GM19025 (cell line): ENCODE data around the gene GPD2.

ENCODE experiments used
- ATAC-seq: cut with Tn5 transposase; IDR thresholded peaks from one replicate; pipeline ENCODE4 v1.9.1; 2021; ENCODE audit warnings: mild to moderate bottlenecking, low read depth, moderate library complexity; ENCODE audit not compliant: unreplicated experiment

Gene GPD2

GRCh38 chr2:156435718-156436496 lies at the start of gene GPD2:
GPD2 (plus strand) TSS chr2:156436379; CDS start chr2:156476106, 39,727 bp downstream.
- ATAC-seq: peak; percentile 59

- no peak for ATAC-seq
These were observed 42.0 kb upstream of the GPD2 start for GRCh38 chr2:156394033-156394741.

GRCh38 chr2:156396126-156396525 lies 40.1 kb upstream of the GPD2 start:
- ATAC-seq: peak; percentile 23

GRCh38 chr2:156397229-156397628 lies 39.0 kb upstream of the GPD2 start:
- ATAC-seq: no peak

- no peak for ATAC-seq
These were observed 38.0 kb upstream of the GPD2 start for GRCh38 chr2:156398176-156398575.

GRCh38 chr2:156399224-156399949 lies 36.8 kb upstream of the GPD2 start:
- no peak for ATAC-seq

- peak; percentile 35 for ATAC-seq
These were observed 36.1 kb upstream of the GPD2 start for GRCh38 chr2:156399950-156400705.

- ATAC-seq: peak; percentile 58
These were observed 35.2 kb upstream of the GPD2 start for GRCh38 chr2:156400706-156401678.

GRCh38 chr2:156401861-156402260 lies 34.3 kb upstream of the GPD2 start:
- ATAC-seq: no peak

- ATAC-seq: no peak
These were observed 30.6 kb upstream of the GPD2 start for GRCh38 chr2:156405586-156405985.

- ATAC-seq: no peak
These were observed 24.3 kb upstream of the GPD2 start for GRCh38 chr2:156411835-156412234.

- ATAC-seq: no peak
These were observed 14.3 kb upstream of the GPD2 start for GRCh38 chr2:156421851-156422250.

GRCh38 chr2:156423674-156424282 lies 12.4 kb upstream of the GPD2 start:
- no peak for ATAC-seq

GRCh38 chr2:156427074-156427473 lies 9.1 kb upstream of the GPD2 start:
- ATAC-seq: no peak

GRCh38 chr2:156429211-156429610 lies 7.0 kb upstream of the GPD2 start:
- no peak for ATAC-seq

- ATAC-seq: peak; percentile 30
These were observed 5.8 kb upstream of the GPD2 start for GRCh38 chr2:156430236-156430979.

GRCh38 chr2:156430980-156431358 lies 5.2 kb upstream of the GPD2 start:
- peak; percentile 40 for ATAC-seq
